Gastroesophageal sphincter (tissue), 3 donors: ENCODE measurements around the gene NANOS2.

Experiments
- EP300 ChIP-seq: sonication (generic); formaldehyde crosslinking; IDR thresholded peaks from one replicate; pipeline ENCODE4 v1.6.1; 2017; ENCODE audit warnings: antibody characterized with exemption, mild to moderate bottlenecking
- TF ChIP-seq, protein P1 (sequence below), 4 experiments: fragments of 200-600 bp in 2 of 4; fragments of 450-650 bp in 2 of 4; sonication (generic) in 1 of 4; IDR thresholded peaks; one replicate each; pipeline ENCODE4 v1.5.1; 2017 to 2019; ENCODE audit warnings: antibody characterized with exemption in 4 of 4, mild to moderate bottlenecking in 2 of 4, moderate library complexity in 2 of 4

DNA sequence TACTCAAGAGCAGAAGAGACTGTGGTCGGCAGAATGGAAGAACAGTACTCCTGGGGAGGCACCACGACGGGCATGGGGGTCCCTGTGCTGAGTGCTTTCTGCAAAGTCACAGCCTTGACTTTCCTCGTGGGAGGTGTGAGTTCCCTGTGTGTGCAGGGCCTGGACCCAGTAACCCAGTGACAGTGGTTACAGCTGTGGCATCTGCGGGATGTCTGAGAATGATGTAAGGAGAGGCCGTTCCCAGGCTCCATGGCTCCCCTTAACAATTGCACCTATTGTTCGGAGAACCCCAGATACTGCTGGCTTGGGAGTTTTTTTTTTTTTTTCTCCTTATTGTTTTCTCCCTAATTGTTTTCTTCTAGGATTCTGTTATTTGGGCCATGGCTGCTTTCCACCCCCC, 5.1 kb upstream of the NANOS2 start:
- TF ChIP-seq, protein P1, sequence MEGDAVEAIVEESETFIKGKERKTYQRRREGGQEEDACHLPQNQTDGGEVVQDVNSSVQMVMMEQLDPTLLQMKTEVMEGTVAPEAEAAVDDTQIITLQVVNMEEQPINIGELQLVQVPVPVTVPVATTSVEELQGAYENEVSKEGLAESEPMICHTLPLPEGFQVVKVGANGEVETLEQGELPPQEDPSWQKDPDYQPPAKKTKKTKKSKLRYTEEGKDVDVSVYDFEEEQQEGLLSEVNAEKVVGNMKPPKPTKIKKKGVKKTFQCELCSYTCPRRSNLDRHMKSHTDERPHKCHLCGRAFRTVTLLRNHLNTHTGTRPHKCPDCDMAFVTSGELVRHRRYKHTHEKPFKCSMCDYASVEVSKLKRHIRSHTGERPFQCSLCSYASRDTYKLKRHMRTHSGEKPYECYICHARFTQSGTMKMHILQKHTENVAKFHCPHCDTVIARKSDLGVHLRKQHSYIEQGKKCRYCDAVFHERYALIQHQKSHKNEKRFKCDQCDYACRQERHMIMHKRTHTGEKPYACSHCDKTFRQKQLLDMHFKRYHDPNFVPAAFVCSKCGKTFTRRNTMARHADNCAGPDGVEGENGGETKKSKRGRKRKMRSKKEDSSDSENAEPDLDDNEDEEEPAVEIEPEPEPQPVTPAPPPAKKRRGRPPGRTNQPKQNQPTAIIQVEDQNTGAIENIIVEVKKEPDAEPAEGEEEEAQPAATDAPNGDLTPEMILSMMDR (IDR thresholded peaks at IDR 0.05) = no peak
- TF ChIP-seq EP300 = no peak
